K562 (cell line): ENCODE results near the gene CHAD.

Experiments
- CTCF ChIP-seq, 3 experiments: IDR thresholded peaks in 2 of 3; conservative IDR thresholded peaks in 1 of 3; 2 replicates each; pipeline ENCODE4 v1.5.1; 2011 to 2012; ENCODE audit warnings: low read length in 3 of 3, mild to moderate bottlenecking in 3 of 3, control low read depth in 2 of 3, improper control_type of control experiment in 1 of 3, inconsistent platforms in 1 of 3, low read depth in 1 of 3, mixed read lengths in 1 of 3, moderate library complexity in 1 of 3; ENCODE audit not compliant: insufficient read depth in 2 of 3
- FOS ChIP-seq: IDR thresholded peaks from 3 replicates; pipeline ENCODE4 v1.6.1; 2011; ENCODE audit not compliant: insufficient read length; ENCODE audit errors: extremely low read depth
- PPARD ChIP-seq: fragments of 250-450 bp; sonication (Bioruptor Pico); IDR thresholded peaks from 2 replicates; pipeline ENCODE4 v1.8.0; 2022; ENCODE audit warnings: inconsistent platforms, mild to moderate bottlenecking, moderate library complexity
- SIN3A ChIP-seq, 2 experiments: fragments of 150-350 bp in 1 of 2; IDR thresholded peaks; 2 replicates each; pipeline ENCODE4 v1.6.1; 2011 to 2016; ENCODE audit warnings: borderline replicate concordance in 2 of 2, low read depth in 2 of 2, low read length in 2 of 2, mild to moderate bottlenecking in 2 of 2, moderate library complexity in 2 of 2; ENCODE audit not compliant: control insufficient read depth in 1 of 2
- THRB ChIP-seq: fragments of 450-650 bp; formaldehyde crosslinking; conservative IDR thresholded peaks from 2 replicates; pipeline ENCODE4 v1.4.0; 2022; ENCODE audit warnings: mild to moderate bottlenecking, missing genetic modification characterization
- ZBTB1 ChIP-seq: sonication (generic); formaldehyde crosslinking; IDR thresholded peaks from 2 replicates; pipeline ENCODE4 v1.8.1; 2023; ENCODE audit warnings: missing genetic modification reagents, low read depth, mild to moderate bottlenecking, borderline replicate concordance
- ZC3H11A ChIP-seq: IDR thresholded peaks from 2 replicates; pipeline ENCODE4 v1.6.1; 2012; ENCODE audit warnings: low read depth, low read length, improper control_type of control experiment
- ZNF24 ChIP-seq: fragments of 450-650 bp; IDR thresholded peaks from 2 replicates; pipeline ENCODE4 v1.6.1; 2016
- ZNF75A ChIP-seq: fragments of 450-650 bp; formaldehyde crosslinking; IDR thresholded peaks from 2 replicates; pipeline ENCODE4 v1.4.0; 2020; ENCODE audit warnings: mild to moderate bottlenecking
- ZNF778 ChIP-seq: fragments of 450-650 bp; formaldehyde crosslinking; IDR thresholded peaks from 2 replicates; pipeline ENCODE4 v1.4.0; 2020; ENCODE audit warnings: mild to moderate bottlenecking, moderate library complexity
- TF ChIP-seq, protein P1 (sequence below): fragments of 250-450 bp; sonication (Bioruptor Pico); IDR thresholded peaks from 2 replicates; pipeline ENCODE4 v1.8.0; 2021; ENCODE audit warnings: moderate library complexity, mild to moderate bottlenecking, inconsistent platforms

- no peak for TF ChIP-seq SIN3A (IDR thresholded peaks at IDR 0.05; ENCODE audit: borderline replicate concordance in 2 of 2, control insufficient read depth in 1 of 2, low read depth in 2 of 2, low read length in 2 of 2)
- TF ChIP-seq THRB (CRISPR knock-in tag) = no peak
- TF ChIP-seq ZNF778 (CRISPR knock-in tag) = no peak
- TF ChIP-seq ZNF75A (CRISPR knock-in tag) = no peak
- TF ChIP-seq ZNF24 = no peak
- no peak for TF ChIP-seq FOS
- TF ChIP-seq ZBTB1 (CRISPR knock-in tag) = no peak
- TF ChIP-seq ZC3H11A = no peak
- TF ChIP-seq, protein P1, sequence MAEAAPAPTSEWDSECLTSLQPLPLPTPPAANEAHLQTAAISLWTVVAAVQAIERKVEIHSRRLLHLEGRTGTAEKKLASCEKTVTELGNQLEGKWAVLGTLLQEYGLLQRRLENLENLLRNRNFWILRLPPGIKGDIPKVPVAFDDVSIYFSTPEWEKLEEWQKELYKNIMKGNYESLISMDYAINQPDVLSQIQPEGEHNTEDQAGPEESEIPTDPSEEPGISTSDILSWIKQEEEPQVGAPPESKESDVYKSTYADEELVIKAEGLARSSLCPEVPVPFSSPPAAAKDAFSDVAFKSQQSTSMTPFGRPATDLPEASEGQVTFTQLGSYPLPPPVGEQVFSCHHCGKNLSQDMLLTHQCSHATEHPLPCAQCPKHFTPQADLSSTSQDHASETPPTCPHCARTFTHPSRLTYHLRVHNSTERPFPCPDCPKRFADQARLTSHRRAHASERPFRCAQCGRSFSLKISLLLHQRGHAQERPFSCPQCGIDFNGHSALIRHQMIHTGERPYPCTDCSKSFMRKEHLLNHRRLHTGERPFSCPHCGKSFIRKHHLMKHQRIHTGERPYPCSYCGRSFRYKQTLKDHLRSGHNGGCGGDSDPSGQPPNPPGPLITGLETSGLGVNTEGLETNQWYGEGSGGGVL (CRISPR knock-in tag) = no peak
- no peak for TF ChIP-seq PPARD (CRISPR knock-in tag)
- no peak for TF ChIP-seq CTCF (IDR thresholded peaks at IDR 0.05 in 2 of 3, conservative IDR thresholded peaks at IDR 0.05 in 1 of 3; ENCODE audit: insufficient read depth in 2 of 3, low read depth in 1 of 3, low read length in 3 of 3)
These were observed 7.0 kb downstream of the CHAD start for GRCh38 chr17:50461550-50462132.
